GM23248 (cell line): ENCODE data around the gene SIGLEC5. TPM values are rescaled to one million over a fixed set of nuclear protein-coding genes. Genes with fewer than 3 reads are reported as not detected.

Source experiments
- DNase-seq: peaks from one replicate; pipeline ENCODE4 v3.0.0-alpha.2; 2015
- H2AFZ ChIP-seq: fragments of 200-600 bp; sonication (generic); 2 replicates; pipeline ENCODE4 v1.6.1; 2016; ENCODE audit warnings: antibody characterized with exemption
- H3F3A ChIP-seq: fragments of 200-600 bp; sonication (generic); 2 replicates; pipeline ENCODE4 v1.6.1; 2016; ENCODE audit warnings: mild to moderate bottlenecking, antibody characterized with exemption, mixed run types; ENCODE audit not compliant: insufficient read depth
- H3K27ac ChIP-seq: fragments of 200-600 bp; sonication (generic); 2 replicates; pipeline ENCODE4 v1.5.1; 2016; ENCODE audit warnings: mild to moderate bottlenecking
- H3K27me3 ChIP-seq: fragments of 200-600 bp; sonication (generic); replicated peaks from 2 replicates; pipeline ENCODE4 v1.6.1; 2016; ENCODE audit warnings: mild to moderate bottlenecking; ENCODE audit not compliant: insufficient read depth
- H3K36me3 ChIP-seq: fragments of 200-600 bp; sonication (generic); 2 replicates; pipeline ENCODE4 v1.6.1; 2016; ENCODE audit warnings: low read depth, mild to moderate bottlenecking
- H3K4me1 ChIP-seq: fragments of 200-600 bp; sonication (generic); 2 replicates; pipeline ENCODE4 v1.6.1; 2016; ENCODE audit warnings: mild to moderate bottlenecking; ENCODE audit not compliant: insufficient read depth
- H3K4me2 ChIP-seq: fragments of 200-600 bp; sonication (generic); one replicate; pipeline ENCODE4 v1.6.1; 2016; ENCODE audit warnings: mild to moderate bottlenecking; ENCODE audit not compliant: unreplicated experiment
- H3K4me3 ChIP-seq: fragments of 200-600 bp; sonication (generic); 2 replicates; pipeline ENCODE4 v1.5.1; 2016; ENCODE audit warnings: mild to moderate bottlenecking
- H3K79me2 ChIP-seq: fragments of 200-600 bp; sonication (generic); 2 replicates; pipeline ENCODE4 v1.6.1; 2016; ENCODE audit warnings: mild to moderate bottlenecking; ENCODE audit not compliant: insufficient read depth
- H3K9ac ChIP-seq: fragments of 200-600 bp; sonication (generic); 2 replicates; pipeline ENCODE4 v1.6.1; 2016; ENCODE audit warnings: mild to moderate bottlenecking
- H3K9me2 ChIP-seq: fragments of 200-600 bp; sonication (generic); 2 replicates; pipeline ENCODE4 v1.6.1; 2016; ENCODE audit warnings: mixed run types, mild to moderate bottlenecking, moderate library complexity; ENCODE audit not compliant: insufficient read depth
- H3K9me3 ChIP-seq: fragments of 200-600 bp; sonication (generic); one replicate; pipeline ENCODE4 v1.6.1; 2017; ENCODE audit warnings: low read depth
- H4K20me1 ChIP-seq: fragments of 200-600 bp; sonication (generic); 2 replicates; pipeline ENCODE4 v1.6.0; 2016; ENCODE audit not compliant: insufficient read depth
- EZH2 ChIP-seq: fragments of 200-600 bp; sonication (generic); IDR thresholded peaks from 2 replicates; pipeline ENCODE4 v1.6.1; 2018; ENCODE audit warnings: antibody characterized with exemption, mild to moderate bottlenecking; ENCODE audit not compliant: insufficient read depth, poor library complexity, severe bottlenecking
- EZH2phosphoT487 ChIP-seq: fragments of 200-600 bp; sonication (generic); IDR thresholded peaks from 2 replicates; pipeline ENCODE4 v1.6.1; 2018; ENCODE audit warnings: antibody characterized with exemption, moderate library complexity, mild to moderate bottlenecking, low read depth; ENCODE audit not compliant: insufficient read depth
- WGBS, 2 experiments: methylation state at CpG; one replicate each; pipeline ENCODE4 v1.1.6; 2015 to 2017; ENCODE audit warnings: low lambda C conversion rate in 2 of 2, low coverage in 1 of 2; ENCODE audit errors: missing lambda C conversion rate in 2 of 2; 5-methylcytosine and 5-hydroxymethylcytosine counted together
- in situ Hi-C: fragments of 300-500 bp; cut with MboI; formaldehyde crosslinking; loops from 2 replicates; pipeline ENCODE4 v1.15.0; 2020
- polyA plus RNA-seq: library from polyadenylated mRNA; unstranded; fragments of >200 nt; fragmentation: Nextera tagmentation; extraction: Ambion mirVana; gene quantifications from 2 replicates; pipeline ENCODE4 v1.2.1, GENCODE V29; 2016
- total RNA-seq: library from RNA; depleted of rRNA; stranded (reverse); fragments of >200 nt; shearing (Covaris generic); gene quantifications from 2 replicates; pipeline ENCODE4 v1.2.3, GENCODE V29; 2014

The SIGLEC5 gene
- total and polyA plus RNA-seq, 2 experiments from 2014 or later, result not detected

- Histone ChIP-seq H3K9me2 (0 out of 2 replicates have a peak, but pooled peaks cover 3% of the 10 kb centered on the region), H2AFZ (no peak overlapping the region), H3K9ac (no peak overlapping the region), H4K20me1 (no peaks in the 10 kb centered on the region), H3K36me3 (no peaks in the 10 kb centered on the region), H3K4me3 (no peak overlapping the region), H3K27me3 (peaks cover 23% of the 10 kb centered on the region), H3K4me1 (no peaks in the 10 kb centered on the region), H3F3A (no peaks in the 10 kb centered on the region), H3K9me3 (no peaks in the 10 kb centered on the region), H3K27ac (no peak overlapping the region), H3K79me2 (no peaks in the 10 kb centered on the region), H3K4me2 (no peak overlapping the region)
- 3 to 5% methylated on average over 14 to 16 of the region's 16 CpGs for WGBS, 2 experiments
- no peak for DNase-seq
- in situ Hi-C loops, result no loop called here
- TF ChIP-seq EZH2, result no peak
- TF ChIP-seq EZH2phosphoT487, result no peak
Measured at GRCh38 chr19:51627491-51628138, 2.6 kb downstream of the SIGLEC5 start.

GRCh38 chr19:51626675-51627074 lies 3.5 kb downstream of the SIGLEC5 start:
- H4K20me1 ChIP-seq, result no peaks in the 10 kb centered on the region
- no peak overlapping the region for H2AFZ ChIP-seq
- H3F3A ChIP-seq, result no peaks in the 10 kb centered on the region
- H3K9me3 ChIP-seq, result no peaks in the 10 kb centered on the region
- no peaks in the 10 kb centered on the region for H3K79me2 ChIP-seq
- in situ Hi-C loops, result no loop called here
- DNase-seq, result no peak
- no peak for TF ChIP-seq EZH2
- no peak for TF ChIP-seq EZH2phosphoT487
- H3K9me2 ChIP-seq, result 0 out of 2 replicates have a peak, but pooled peaks cover 3% of the 10 kb centered on the region
- H3K4me3 ChIP-seq, result no peak overlapping the region
- H3K4me1 ChIP-seq, result no peaks in the 10 kb centered on the region
- no peaks in the 10 kb centered on the region for H3K36me3 ChIP-seq
- WGBS, 2 experiments, result 5 to 7% methylated on average over 2 of the region's 2 CpGs
- H3K27me3 ChIP-seq, result peaks cover 23% of the 10 kb centered on the region
- no peak overlapping the region for H3K9ac ChIP-seq
- no peak overlapping the region for H3K27ac ChIP-seq
- H3K4me2 ChIP-seq, result no peak overlapping the region

- peaks cover 6% of the 10 kb centered on the region; the same call in 1 of the 2 replicates for H3K27me3 ChIP-seq
- H3K9me2 ChIP-seq, result 0 out of 2 replicates have a peak, but pooled peaks cover 3% of the 10 kb centered on the region
- no peak overlapping the region for H3K4me3 ChIP-seq
- H3K9me3 ChIP-seq, result no peaks in the 10 kb centered on the region
- H4K20me1 ChIP-seq, result no peaks in the 10 kb centered on the region
- H3K9ac ChIP-seq, result no peak overlapping the region
- in situ Hi-C loops, result no loop called here
- DNase-seq, result no peak
- no peak overlapping the region for H3K27ac ChIP-seq
- no peak overlapping the region for H2AFZ ChIP-seq
- H3K4me1 ChIP-seq, result no peaks in the 10 kb centered on the region
- TF ChIP-seq EZH2phosphoT487 (no peak), EZH2 (no peak)
- no peaks in the 10 kb centered on the region for H3K36me3 ChIP-seq
- H3F3A ChIP-seq, result no peaks in the 10 kb centered on the region
- WGBS, 2 experiments, result 8% methylated on average over 2 of the region's 2 CpGs
- H3K4me2 ChIP-seq, result no peak overlapping the region
- no peaks in the 10 kb centered on the region for H3K79me2 ChIP-seq
Measured at GRCh38 chr19:51621178-51621577, 9.0 kb downstream of the SIGLEC5 start.

- Histone ChIP-seq H3K27ac (no peak overlapping the region), H3F3A (no peaks in the 10 kb centered on the region), H3K36me3 (no peaks in the 10 kb centered on the region), H2AFZ (no peak overlapping the region), H3K9me2 (no peaks in the 10 kb centered on the region), H3K4me2 (no peak overlapping the region), H3K79me2 (no peaks in the 10 kb centered on the region), H3K9me3 (no peaks in the 10 kb centered on the region), H3K9ac (no peak overlapping the region), H3K4me1 (no peaks in the 10 kb centered on the region), H3K27me3 (no peaks in the 10 kb centered on the region), H4K20me1 (no peaks in the 10 kb centered on the region), H3K4me3 (no peak overlapping the region)
- DNase-seq, result no peak
- TF ChIP-seq EZH2phosphoT487 (no peak), EZH2 (no peak)
- in situ Hi-C loops, result no loop called here
- 36 to 51% methylated on average over 6 to 7 of the region's 7 CpGs for WGBS, 2 experiments
Measured at GRCh38 chr19:51615991-51616390, 14.2 kb downstream of the SIGLEC5 start.
